ENCODE measurements around the gene ARHGEF9.

- TF ChIP-seq CTCF (IDR thresholded peaks at IDR 0.05; ENCODE audit: low read length) (no peak), EZH2 (IDR thresholded peaks at IDR 0.05; ENCODE audit: borderline replicate concordance, low read length) (no peak)
Measured at GRCh38 chrX:63718010-63718694, 66.9 kb downstream of the ARHGEF9 start.
